ENCODE measurements around the gene MAN2C1. TPM values are rescaled to one million over a fixed set of nuclear protein-coding genes. Genes with fewer than 3 reads are reported as not detected.
A peak's percentile ranks its signal among the peaks of the same experiment; 100 is the strongest.
"Not testable (repeated sequence)": the region's sequence is repeated elsewhere in the genome, so short reads cannot be mapped to it uniquely, and the experiment has no call there.

The MAN2C1 gene
- polyA plus RNA-seq, 3 donors from 2014 or later: 25.6 to 50.8 (median 30.1) TPM

DNA sequence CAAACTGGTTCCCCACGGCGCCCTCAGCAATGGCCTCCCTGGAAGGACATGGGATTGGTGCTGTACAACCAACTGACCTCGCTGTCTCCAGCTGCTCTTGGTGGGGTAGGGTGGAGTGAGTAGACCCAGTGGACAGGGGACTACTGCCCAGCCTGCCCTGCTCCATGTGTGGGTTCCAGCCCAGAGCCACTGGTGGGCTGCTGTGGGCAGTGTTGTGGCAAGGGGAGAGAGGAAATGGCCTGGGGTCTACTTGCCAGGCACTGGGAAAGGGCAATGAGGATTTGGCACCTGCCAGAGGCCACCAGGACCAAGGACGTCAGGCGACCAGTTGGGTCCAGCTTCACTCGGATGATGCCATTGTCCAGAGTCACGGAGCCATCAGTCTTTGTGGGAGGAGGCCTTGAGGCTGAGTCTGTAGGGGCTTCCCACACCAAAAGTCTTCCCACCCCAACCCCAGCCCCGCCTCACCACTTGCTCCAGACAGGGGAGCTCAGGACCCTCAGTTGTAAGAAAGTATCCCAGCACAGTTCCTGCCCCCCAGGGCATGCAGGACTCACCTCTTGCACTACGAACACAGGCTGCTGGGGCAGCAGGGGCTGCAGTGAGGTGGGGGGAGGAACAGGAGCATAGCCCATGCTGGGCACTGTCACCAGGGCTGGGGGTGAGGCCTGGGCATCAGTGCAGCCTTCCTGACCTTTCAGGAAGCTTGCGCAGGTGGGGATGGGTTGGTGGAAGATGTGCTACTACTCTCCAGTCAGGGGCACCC lies 9.5 kb downstream of the MAN2C1 start:
- Mint-ChIP-seq H3K4me3 (no peak overlapping the region), H3K4me1 (no peaks in the 10 kb centered on the region), H3K9me3 (no peaks in the 10 kb centered on the region), H3K27ac (peak overlapping the region in 2 of 6 donors; percentile 42 to 74), H3K27me3 (ENCODE audit: low read depth in 3 of 3) (peaks cover 0 to 4% (median 2%) of the 10 kb centered on the region in 3 donors), H3K36me3 (peaks cover 0 to 19% (median 0%) of the 10 kb centered on the region in 3 donors)
- DNase-seq: no peak

DNA sequence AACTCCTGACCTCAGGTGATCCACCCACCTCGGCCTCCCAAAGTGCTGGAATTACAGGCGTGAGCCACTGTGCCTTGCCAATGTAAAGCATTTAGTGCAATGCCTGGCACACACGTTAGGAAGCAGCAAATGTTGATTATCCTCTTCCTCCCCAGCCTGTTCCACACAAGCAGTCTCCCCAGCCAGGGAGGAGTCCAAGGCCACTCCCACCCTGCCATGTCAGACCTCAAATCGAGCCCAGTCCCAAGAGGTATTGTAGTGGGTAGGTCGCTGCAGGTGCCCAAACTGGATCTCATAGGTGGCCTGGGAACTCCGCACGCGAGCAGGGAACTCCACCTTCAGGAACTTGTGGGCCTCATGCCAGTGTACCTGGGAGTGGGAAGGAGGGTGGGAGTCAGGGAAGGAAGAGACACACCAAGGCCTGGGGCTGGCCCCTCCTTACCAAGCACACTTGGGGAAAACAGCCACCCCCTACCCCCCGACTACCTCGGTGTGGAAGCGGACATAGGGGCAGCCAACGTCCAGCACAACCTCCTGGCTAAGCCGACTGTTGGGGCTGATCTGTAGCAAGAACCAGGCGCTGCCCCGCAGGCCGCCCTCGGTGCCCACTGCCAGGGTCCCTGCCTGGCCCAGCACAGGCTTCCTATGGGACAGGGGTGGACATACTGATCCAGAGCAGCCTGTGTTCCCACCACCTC lies 10.3 kb downstream of the MAN2C1 start:
- no peaks in the 10 kb centered on the region for H3K9me3 Mint-ChIP-seq
- H3K27me3 Mint-ChIP-seq (ENCODE audit: low read depth in 3 of 3): peaks cover 0 to 4% (median 2%) of the 10 kb centered on the region in 3 donors
- H3K36me3 Mint-ChIP-seq: peaks cover 0 to 17% (median 0%) of the 10 kb centered on the region in 3 donors
- peak overlapping the region in 3 of 6 donors; percentile 24 to 40 (median 26) for H3K27ac Mint-ChIP-seq
- no peaks in the 10 kb centered on the region for H3K4me1 Mint-ChIP-seq
- no peak overlapping the region for H3K4me3 Mint-ChIP-seq
- DNase-seq: no peak

DNA sequence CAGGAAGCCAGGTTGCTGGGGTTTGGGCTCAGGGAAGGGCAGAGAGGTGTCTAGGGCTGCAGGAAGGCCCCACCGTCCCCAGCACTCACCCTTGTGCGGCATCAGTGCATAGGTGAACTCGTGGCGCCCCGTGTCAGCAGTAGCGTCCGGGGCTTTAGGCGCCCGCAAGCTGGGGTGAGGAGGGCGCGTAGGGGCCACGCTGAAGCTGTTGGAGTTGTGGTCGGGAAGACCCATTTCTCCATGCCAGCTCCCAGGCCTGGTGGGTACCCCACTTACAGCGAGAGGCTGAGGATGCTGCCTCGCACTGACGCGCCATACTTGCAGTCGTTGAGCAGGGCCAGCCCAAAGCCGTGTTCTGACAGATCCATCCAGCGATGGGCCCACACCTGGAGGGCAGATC lies 11.9 kb downstream of the MAN2C1 start:
- no peak for DNase-seq
- H3K36me3 Mint-ChIP-seq: peaks cover 0 to 13% (median 0%) of the 10 kb centered on the region in 3 donors
- H3K4me1 Mint-ChIP-seq: peaks cover 0 to 5% of the 10 kb centered on the region in 2 donors
- no peak overlapping the region for H3K27ac Mint-ChIP-seq
- H3K9me3 Mint-ChIP-seq: no peaks in the 10 kb centered on the region
- no peak overlapping the region for H3K4me3 Mint-ChIP-seq
- H3K27me3 Mint-ChIP-seq (ENCODE audit: low read depth in 3 of 3): peaks cover 0 to 4% (median 2%) of the 10 kb centered on the region in 3 donors

DNA sequence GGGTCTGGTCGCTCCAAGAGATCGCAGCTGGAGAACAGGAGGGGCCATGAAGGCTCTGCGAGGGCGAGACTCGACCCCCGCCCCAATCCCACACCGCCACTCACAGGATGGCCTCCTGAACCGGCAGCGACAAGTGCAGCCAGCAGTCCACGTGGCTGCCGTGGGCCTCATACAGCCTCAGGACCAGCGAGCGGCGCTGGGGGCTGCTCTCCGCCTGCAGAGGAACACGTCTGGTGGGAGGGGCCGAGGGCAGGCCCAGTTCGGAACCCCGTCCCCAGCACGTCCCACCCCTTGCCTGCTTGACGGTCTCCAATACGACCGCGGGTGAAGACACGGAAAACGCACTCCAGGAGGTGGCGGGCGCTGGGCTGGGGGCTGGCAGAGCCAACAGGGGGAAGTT lies 12.4 kb downstream of the MAN2C1 start:
- Mint-ChIP-seq H3K4me1 (peaks cover 5 to 9% of the 10 kb centered on the region in 2 donors), H3K36me3 (peaks cover 0 to 13% (median 0%) of the 10 kb centered on the region in 3 donors), H3K4me3 (no peak overlapping the region), H3K27me3 (ENCODE audit: low read depth in 3 of 3) (peaks cover 4 to 6% (median 4%) of the 10 kb centered on the region in 3 donors), H3K27ac (no peak overlapping the region), H3K9me3 (no peaks in the 10 kb centered on the region)
- no peak for DNase-seq

DNA sequence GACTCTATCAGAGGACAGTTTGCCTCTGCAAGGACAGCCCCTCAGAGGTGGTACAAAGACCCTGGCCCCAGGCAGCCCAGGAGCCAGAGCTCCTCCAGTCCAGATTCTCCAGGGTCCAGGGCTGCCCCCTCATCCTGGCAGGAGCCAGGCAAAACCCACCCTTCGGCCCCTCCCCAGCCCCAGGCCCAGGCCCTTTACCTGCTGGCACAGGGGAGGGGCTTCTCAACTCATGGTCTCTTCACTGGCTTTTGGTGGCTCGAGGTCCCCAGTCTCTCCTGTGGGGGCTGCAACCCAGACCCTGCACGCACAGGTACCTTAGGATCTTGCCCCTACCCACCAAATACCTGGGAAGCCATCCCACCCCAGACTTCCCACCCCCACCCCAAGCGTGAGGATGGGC lies 13.0 kb downstream of the MAN2C1 start:
- Mint-ChIP-seq H3K27me3 (ENCODE audit: low read depth in 3 of 3) (peaks cover 5 to 9% (median 7%) of the 10 kb centered on the region in 3 donors), H3K4me1 (peaks cover 11 to 15% of the 10 kb centered on the region in 2 donors), H3K4me3 (no peak overlapping the region), H3K36me3 (peaks cover 0 to 13% (median 0%) of the 10 kb centered on the region in 3 donors), H3K27ac (peak overlapping the region; percentile 70 to 98 (median 78)), H3K9me3 (peaks cover 0 to under 1% (median 0%) of the 10 kb centered on the region in 6 donors)
- no peak for DNase-seq

DNA sequence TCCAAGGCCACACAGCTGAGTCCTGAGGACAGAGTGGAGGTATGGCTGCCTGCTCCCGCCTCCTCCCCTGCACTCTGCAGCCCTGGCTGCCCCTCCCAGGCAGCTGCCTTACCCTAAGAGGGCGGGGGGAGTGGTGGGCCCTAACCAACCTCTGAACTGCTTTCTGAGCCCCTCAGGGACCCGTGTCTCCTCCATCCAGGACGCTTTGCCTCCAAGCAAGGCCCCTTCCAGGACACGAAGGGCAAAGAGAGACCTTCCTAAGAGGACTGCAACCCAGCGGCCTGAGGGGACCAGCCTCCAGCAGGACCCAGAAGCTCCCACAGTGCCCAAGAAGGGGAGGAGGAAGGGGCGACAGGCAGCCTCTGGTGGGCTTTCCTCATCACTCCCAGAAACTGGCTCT lies 14.0 kb downstream of the MAN2C1 start:
- Mint-ChIP-seq H3K4me1 (peaks cover 20 to 24% of the 10 kb centered on the region in 2 donors), H3K9me3 (peaks cover 6 to 9% (median 7%) of the 10 kb centered on the region in 6 donors), H3K36me3 (peaks cover 3 to 13% (median 8%) of the 10 kb centered on the region in 3 donors), H3K4me3 (no peak overlapping the region), H3K27ac (peak overlapping the region; percentile 70 to 98 (median 78)), H3K27me3 (ENCODE audit: low read depth in 3 of 3) (peaks cover 13 to 17% (median 15%) of the 10 kb centered on the region in 3 donors)
- DNase-seq: no peak

DNA sequence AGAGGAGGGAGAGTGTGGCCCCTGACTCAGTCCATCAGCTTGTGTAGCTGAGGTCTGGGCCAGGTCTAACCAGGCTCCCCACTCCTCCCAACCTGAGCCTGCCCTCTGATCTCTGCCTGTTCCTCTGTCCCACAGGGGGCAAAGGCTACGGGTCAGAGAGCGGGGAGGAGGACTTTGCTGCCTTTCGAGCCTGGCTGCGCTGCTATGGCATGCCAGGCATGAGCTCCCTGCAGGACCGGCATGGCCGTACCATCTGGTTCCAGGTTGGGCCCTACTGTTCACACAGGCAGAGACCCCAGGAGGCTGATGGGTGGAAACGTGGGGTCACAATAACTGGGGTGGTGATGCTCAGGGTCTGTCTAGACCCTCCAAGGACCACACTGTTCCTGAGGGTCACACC lies 14.8 kb downstream of the MAN2C1 start:
- peak overlapping the region; percentile 77 to 100 (median 84) for H3K27ac Mint-ChIP-seq
- H3K9me3 Mint-ChIP-seq: peaks cover 6 to 11% (median 7%) of the 10 kb centered on the region in 6 donors
- no peak overlapping the region for H3K4me3 Mint-ChIP-seq
- H3K27me3 Mint-ChIP-seq (ENCODE audit: low read depth in 3 of 3): peaks cover 17 to 21% (median 20%) of the 10 kb centered on the region in 3 donors
- H3K4me1 Mint-ChIP-seq: peaks cover 24 to 33% of the 10 kb centered on the region in 2 donors
- DNase-seq: no peak
- H3K36me3 Mint-ChIP-seq: peaks cover 3 to 13% (median 8%) of the 10 kb centered on the region in 3 donors

DNA sequence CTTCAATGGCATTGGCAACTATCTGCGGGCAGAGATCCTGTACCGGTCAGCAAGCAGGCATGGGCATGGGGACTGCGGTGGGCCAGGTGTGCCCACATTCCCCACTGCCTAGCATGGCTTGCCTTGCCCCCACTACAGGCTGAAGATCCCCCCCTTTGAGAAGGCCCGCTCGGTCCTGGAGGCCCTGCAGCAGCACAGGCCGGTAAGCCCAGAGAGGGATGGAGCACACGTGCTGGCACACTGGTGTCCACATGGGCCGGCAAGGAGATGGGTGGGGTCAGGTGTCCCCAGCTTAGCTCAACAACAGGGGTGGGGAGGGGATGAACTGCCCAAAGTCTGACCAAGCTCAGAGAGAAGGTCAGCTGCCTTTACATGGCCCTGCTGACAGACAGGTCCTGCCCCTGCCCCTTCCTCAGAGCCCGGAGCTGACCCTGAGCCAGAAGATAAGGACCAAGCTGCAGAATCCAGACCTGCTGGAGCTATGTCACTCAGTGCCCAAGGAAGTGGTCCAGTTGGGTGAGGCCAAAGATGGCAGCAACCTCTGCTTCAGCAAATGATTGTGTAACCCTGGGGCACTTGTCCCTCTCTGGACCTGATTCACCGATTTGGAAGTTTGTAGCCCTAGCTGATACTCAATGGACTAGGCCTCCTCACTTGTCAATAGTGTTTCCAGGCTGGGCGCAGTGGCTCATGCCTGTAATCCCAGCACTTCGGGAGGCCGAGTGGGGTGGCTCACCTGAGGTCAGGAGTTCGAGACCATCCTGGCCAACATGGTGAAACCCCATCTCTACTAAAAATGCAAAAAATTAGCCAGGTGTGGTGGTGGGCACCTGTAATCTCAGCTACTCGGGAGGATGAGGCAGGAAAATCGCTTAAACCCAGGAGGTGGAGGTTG lies 16.0 kb downstream of the MAN2C1 start:
- H3K4me3 Mint-ChIP-seq: no peak overlapping the region
- H3K4me1 Mint-ChIP-seq: peaks cover 30 to 39% of the 10 kb centered on the region in 2 donors
- peaks cover 6 to 13% (median 8%) of the 10 kb centered on the region in 6 donors for H3K9me3 Mint-ChIP-seq
- H3K36me3 Mint-ChIP-seq: peaks cover 3 to 10% (median 8%) of the 10 kb centered on the region in 3 donors
- H3K27ac Mint-ChIP-seq: peak overlapping the region; percentile 85 to 100 (median 100)
- DNase-seq: no peak
- peaks cover 23 to 25% (median 25%) of the 10 kb centered on the region in 3 donors for H3K27me3 Mint-ChIP-seq (ENCODE audit: low read depth in 3 of 3)

DNA sequence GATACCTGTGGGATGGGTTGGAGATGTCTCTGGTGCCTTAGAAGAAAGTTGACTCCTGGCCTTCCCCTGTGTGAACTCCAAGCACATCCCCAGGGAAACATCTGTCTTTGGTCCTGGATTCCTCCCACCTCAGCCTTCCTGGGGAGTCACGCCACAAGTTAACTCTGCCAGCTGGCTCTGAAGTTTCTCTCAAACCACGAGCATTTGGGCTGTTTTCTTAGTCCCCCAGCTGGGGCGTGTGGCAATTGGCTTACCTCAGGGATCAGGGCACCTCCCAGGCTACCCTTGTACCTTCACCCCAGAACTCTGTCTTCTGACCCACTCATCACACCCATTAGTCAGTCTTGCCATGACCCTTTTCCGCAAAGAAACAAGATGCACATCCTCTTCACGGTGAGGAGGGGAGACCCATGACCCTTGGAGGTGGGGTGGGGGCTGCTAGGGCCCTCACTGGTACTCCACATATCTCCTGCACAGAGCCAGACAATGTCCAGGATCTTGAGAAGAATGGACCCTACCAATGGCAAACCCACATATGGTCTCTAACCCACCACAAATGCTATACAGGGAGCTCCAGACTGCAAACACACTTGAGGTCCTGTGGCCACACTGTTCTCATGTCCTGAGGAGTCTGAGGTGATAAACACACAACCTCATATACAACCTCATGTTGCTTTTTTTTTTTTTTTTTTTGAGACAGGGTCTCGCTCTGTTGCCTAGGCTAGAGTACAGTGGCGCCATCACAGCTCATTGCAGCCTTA lies 17.6 kb downstream of the MAN2C1 start:
- H3K36me3 Mint-ChIP-seq: peaks cover 3 to 10% (median 8%) of the 10 kb centered on the region in 3 donors
- peaks cover 26 to 31% (median 28%) of the 10 kb centered on the region in 3 donors for H3K27me3 Mint-ChIP-seq (ENCODE audit: low read depth in 3 of 3)
- H3K4me3 Mint-ChIP-seq: peak overlapping the region; percentile 60 to 87 (median 86)
- H3K27ac Mint-ChIP-seq: peak overlapping the region; percentile 98 to 100 (median 100)
- H3K9me3 Mint-ChIP-seq: peaks cover 6 to 13% (median 8%) of the 10 kb centered on the region in 6 donors
- H3K4me1 Mint-ChIP-seq: peaks cover 38 to 48% of the 10 kb centered on the region in 2 donors
- peak; percentile 43 to 55 (median 43) for DNase-seq

DNA sequence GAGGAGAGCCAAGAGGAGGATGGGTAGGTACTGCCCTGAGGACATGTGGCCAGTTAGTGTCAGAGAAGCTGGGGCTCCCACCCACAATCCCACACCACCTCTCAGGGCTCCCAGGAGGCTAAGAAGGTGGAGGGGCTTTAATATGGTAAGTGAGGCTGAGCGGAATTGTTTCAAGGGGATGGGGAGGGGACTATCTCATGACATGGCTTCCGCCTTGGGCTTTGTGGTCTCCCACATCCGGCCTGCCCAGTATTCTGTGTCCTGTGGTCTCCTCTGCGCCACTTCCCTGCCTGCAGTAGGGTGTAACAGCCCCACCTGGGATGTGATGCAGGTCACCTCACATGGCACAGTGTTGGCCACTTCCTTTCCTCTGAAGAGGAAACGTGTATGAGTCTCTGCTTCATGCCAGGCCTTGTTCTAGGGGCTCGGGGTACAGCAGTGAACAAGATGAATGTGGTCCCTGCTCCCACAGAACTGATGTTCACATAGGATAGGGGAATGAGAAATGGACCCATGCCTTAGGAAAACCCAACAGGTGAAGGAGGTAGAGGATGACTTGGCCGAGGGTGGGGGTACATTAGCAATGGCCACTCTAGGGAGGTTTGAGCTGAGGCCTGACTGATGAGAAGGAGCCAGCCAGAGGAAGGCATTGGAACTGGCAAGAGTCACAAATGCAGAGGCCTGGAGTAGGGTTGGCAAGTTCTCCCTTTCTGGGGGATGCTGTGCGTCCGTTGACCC lies 18.4 kb downstream of the MAN2C1 start:
- peak; percentile 97 to 98 (median 97) for DNase-seq
- H3K36me3 Mint-ChIP-seq: peaks cover 3 to 10% (median 8%) of the 10 kb centered on the region in 3 donors
- H3K9me3 Mint-ChIP-seq: peaks cover 6 to 13% (median 8%) of the 10 kb centered on the region in 6 donors
- peak overlapping the region; percentile 98 to 100 (median 100) for H3K27ac Mint-ChIP-seq
- peaks cover 26 to 35% (median 30%) of the 10 kb centered on the region in 3 donors for H3K27me3 Mint-ChIP-seq (ENCODE audit: low read depth in 3 of 3)
- H3K4me3 Mint-ChIP-seq: peak overlapping the region; percentile 79 to 87 (median 86)
- peaks cover 38 to 51% of the 10 kb centered on the region in 2 donors for H3K4me1 Mint-ChIP-seq

DNA sequence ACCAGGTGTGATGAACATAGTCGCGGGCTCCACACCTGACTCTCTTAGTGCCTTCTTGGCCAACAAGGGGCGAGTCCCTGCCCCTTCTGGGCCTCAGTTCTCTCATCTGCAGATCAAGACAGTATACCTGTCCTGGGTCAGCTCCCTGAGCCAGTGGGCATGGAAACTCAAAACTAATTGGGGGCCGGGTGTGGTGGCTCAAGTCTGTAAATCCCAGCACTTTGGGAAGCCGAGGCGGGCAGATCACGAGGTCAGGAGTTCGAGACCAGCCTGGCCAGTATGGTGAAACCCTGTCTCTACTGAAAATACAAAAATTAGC lies 19.1 kb downstream of the MAN2C1 start:
- Mint-ChIP-seq H3K27me3 (ENCODE audit: low read depth in 3 of 3) (peaks cover 26 to 35% (median 30%) of the 10 kb centered on the region in 3 donors), H3K4me1 (peaks cover 38 to 51% of the 10 kb centered on the region in 2 donors), H3K4me3 (peak overlapping the region; percentile 79 to 87 (median 86)), H3K27ac (peak overlapping the region; percentile 98 to 100 (median 100)), H3K9me3 (peaks cover 6 to 13% (median 8%) of the 10 kb centered on the region in 6 donors)
- not testable (repeated sequence) for DNase-seq, H3K36me3 Mint-ChIP-seq
